Omental fat pad (tissue), 4 donors: Measurements from ENCODE around the gene IZUMO4. TPM values are rescaled to one million over a fixed set of nuclear protein-coding genes. Genes with fewer than 3 reads are reported as not detected.

Source experiments
- ATAC-seq: fragments of 150-250 bp; one replicate; pipeline ENCODE4 v1.9.1; 2016; ENCODE audit warnings: mild to moderate bottlenecking, moderate library complexity; ENCODE audit not compliant: low FRiP score
- DNase-seq: peaks from one replicate; pipeline ENCODE4 v3.0.0-alpha.2; 2019; ENCODE audit warnings: low spot score
- CTCF ChIP-seq, 3 donors: fragments of 450-650 bp; IDR thresholded peaks; one replicate each; pipeline ENCODE4 v1.5.1; 2016 to 2017; ENCODE audit warnings: antibody characterized with exemption in 3 of 3, mild to moderate bottlenecking in 3 of 3, moderate library complexity in 2 of 3
- total RNA-seq, 4 donors: library from RNA; depleted of rRNA; stranded (reverse); fragments of >200 nt; gene quantifications; one replicate each; pipeline ENCODE4 v1.1.0, GENCODE V29; 2016

Gene IZUMO4
- total RNA-seq, 4 donors from 2014 or later = 3.7 to 5.5 (median 4.6) TPM

- no peak for TF ChIP-seq CTCF (IDR thresholded peaks at IDR 0.05)
- DNase-seq (no peak), ATAC-seq (no peak)
Measured at GRCh38 chr19:2077833-2078619, 18.7 kb upstream of the IZUMO4 start.

GRCh38 chr19:2079076-2079864 lies 17.4 kb upstream of the IZUMO4 start:
- no peak for DNase-seq

GRCh38 chr19:2079865-2080301 lies 16.8 kb upstream of the IZUMO4 start:
- DNase-seq (no peak), ATAC-seq (no peak)
- TF ChIP-seq CTCF (IDR thresholded peaks at IDR 0.05) = no peak

More at GRCh38 chr19:2079076-2079864, 17.4 kb upstream of the IZUMO4 start:
- TF ChIP-seq CTCF (IDR thresholded peaks at IDR 0.05) = no peak
- ATAC-seq = no peak

- no peak for ATAC-seq
- no peak for TF ChIP-seq CTCF (IDR thresholded peaks at IDR 0.05)
- no peak for DNase-seq
Measured at GRCh38 chr19:2080336-2080988, 16.3 kb upstream of the IZUMO4 start.

GRCh38 chr19:2081873-2082810 lies 14.6 kb upstream of the IZUMO4 start:
- DNase-seq (no peak), ATAC-seq (no peak)
- no peak for TF ChIP-seq CTCF (IDR thresholded peaks at IDR 0.05)

- ATAC-seq (no peak), DNase-seq (no peak)
- no peak for TF ChIP-seq CTCF (IDR thresholded peaks at IDR 0.05)
Measured at GRCh38 chr19:2083174-2083854, 13.4 kb upstream of the IZUMO4 start.
